Measurements from ENCODE around the gene VAMP1.

- TF ChIP-seq POLR2AphosphoS5 (IDR thresholded peaks at IDR 0.05; ENCODE audit: borderline replicate concordance, low read depth, low read length): no peak
- no peak for TF ChIP-seq EZH2 (IDR thresholded peaks at IDR 0.05)
Observed at GRCh38 chr12:6438345-6438744, 32.1 kb downstream of the VAMP1 start.

Measured in SK-N-MC (cell line).